ENCODE results near the gene ACTL8.
"Not testable (repeated sequence)": the region's sequence is repeated elsewhere in the genome, so short reads cannot be mapped to it uniquely, and the experiment has no call there.

GRCh38 chr1:17746281-17746680, 8.9 kb upstream of the ACTL8 start:
- TF ChIP-seq POLR2AphosphoS5, POLR2A (IDR thresholded peaks at IDR 0.05; ENCODE audit: low read depth, low read length): not testable (repeated sequence)
